GM12878 (cell line): ENCODE results near the gene LMLN. TPM values are rescaled to one million over a fixed set of nuclear protein-coding genes. Genes with fewer than 3 reads are reported as not detected.

ENCODE experiments used
- ATAC-seq: fragments of 200-7000 bp; cut with Tn5 transposase; 3 replicates; pipeline ENCODE4 v1.9.1; 2020; ENCODE audit warnings: mild to moderate bottlenecking, moderate library complexity
- BruUV-seq: library from RNA; stranded (reverse); fragments of 400-500 nt; replicated peaks from 2 replicates; lab custom pipeline; 2021; lab: Mats Ljungman, UMichigan
- CTCF ChIA-PET: fragments of 300-600 bp; sonication (Branson Sonifier 250); formaldehyde crosslinking; extraction: SDS; loops from one replicate; lab custom pipeline; 2021; ENCODE audit warnings: inconsistent platforms; lab: Yijun Ruan, JAX
- POLR2A ChIA-PET: fragments of 350-600 bp; formaldehyde crosslinking; extraction: SDS; loops from one replicate; lab custom pipeline; 2021; ENCODE audit warnings: inconsistent platforms; lab: Charles Lee
- RAD21 ChIA-PET: fragments of 300-600 bp; sonication (Branson Sonifier 250); formaldehyde crosslinking; loops from one replicate; lab custom pipeline; 2023; ENCODE audit warnings: antibody characterized with exemption; ENCODE audit not compliant: unreplicated experiment; lab: Charles Lee
- SMC1A ChIA-PET: fragments of 300-600 bp; sonication (Branson Sonifier 250); formaldehyde crosslinking; loops from one replicate; lab custom pipeline; 2023; ENCODE audit not compliant: unreplicated experiment, uncharacterized antibody; lab: Charles Lee
- DNase-seq: peaks from one replicate; pipeline ENCODE4 v3.0.0-alpha.2; 2011; ENCODE audit warnings: low read depth, low spot score
- FAIRE-seq: peaks from 3 replicates; lab custom pipeline; 2011; peaks lifted over from hg19 to GRCh38; lab: Jason Lieb, UNC
- H2AFZ ChIP-seq: 2 replicates; pipeline ENCODE4 v1.6.0; 2011; ENCODE audit warnings: low read depth, low read length, control low read depth; ENCODE audit not compliant: control insufficient read depth
- H3K27ac ChIP-seq: 2 replicates; pipeline ENCODE4 v1.5.1; 2011; ENCODE audit warnings: control low read depth; ENCODE audit not compliant: control insufficient read depth, insufficient read depth
- H3K27me3 ChIP-seq, 2 experiments: replicated peaks in 1 of 2; 2 replicates each; pipeline versions ENCODE4 v1.6.0 to v1.6.1; 2011; ENCODE audit warnings: low read length in 1 of 2; ENCODE audit not compliant: control insufficient read depth in 2 of 2, insufficient read depth in 2 of 2
- H3K36me3 ChIP-seq, 2 experiments: 2 replicates each; pipeline ENCODE4 v1.5.1; 2011; ENCODE audit warnings: low read length in 1 of 2; ENCODE audit not compliant: control insufficient read depth in 2 of 2, insufficient read depth in 2 of 2
- H3K4me1 ChIP-seq: 2 replicates; pipeline ENCODE4 v1.6.1; 2011; ENCODE audit warnings: mild to moderate bottlenecking, low read length, moderate library complexity, mixed read lengths; ENCODE audit not compliant: control insufficient read depth, insufficient read depth
- H3K4me2 ChIP-seq: 2 replicates; pipeline ENCODE4 v1.6.0; 2011; ENCODE audit warnings: control low read depth; ENCODE audit not compliant: control insufficient read depth, insufficient read depth
- H3K4me3 ChIP-seq: fragments of 200-600 bp; sonication (generic); 2 replicates; pipeline ENCODE4 v1.5.1; 2016
- H3K79me2 ChIP-seq: 2 replicates; pipeline ENCODE4 v1.6.0; 2011; ENCODE audit warnings: low read length; ENCODE audit not compliant: control insufficient read depth, insufficient read depth
- H3K9ac ChIP-seq: 2 replicates; pipeline ENCODE4 v1.8.0; 2011; ENCODE audit warnings: low read length, control low read depth, mixed read lengths; ENCODE audit not compliant: control insufficient read depth, insufficient read depth
- H3K9me3 ChIP-seq: replicated peaks from 3 replicates; pipeline ENCODE4 v1.5.1; 2011; ENCODE audit warnings: mild to moderate bottlenecking, low read length; ENCODE audit not compliant: control insufficient read depth, insufficient read depth
- H4K20me1 ChIP-seq: 2 replicates; pipeline ENCODE4 v1.6.0; 2011; ENCODE audit not compliant: control insufficient read depth, insufficient read depth
- CBX3 ChIP-seq: fragments of 200-600 bp; sonication (generic); IDR thresholded peaks from 2 replicates; pipeline ENCODE4 v1.6.1; 2016; ENCODE audit warnings: low read depth, borderline replicate concordance
- CREB1 ChIP-seq: IDR thresholded peaks from 2 replicates; pipeline ENCODE4 v1.6.1; 2012; ENCODE audit warnings: low read depth, mild to moderate bottlenecking, inconsistent platforms
- EP300 ChIP-seq, 2 experiments: fragments of 150-350 bp in 1 of 2; IDR thresholded peaks; 2 replicates each; pipeline ENCODE4 v1.6.1; 2011 to 2012; ENCODE audit warnings: low read depth in 2 of 2, low read length in 2 of 2, borderline replicate concordance in 1 of 2, improper control_type of control experiment in 1 of 2, inconsistent platforms in 1 of 2; ENCODE audit not compliant: control insufficient read depth in 1 of 2
- ESRRA ChIP-seq: IDR thresholded peaks from 2 replicates; pipeline ENCODE4 v1.6.1; 2012; ENCODE audit warnings: mild to moderate bottlenecking, low read length, improper control_type of control experiment
- NR2C2 ChIP-seq: IDR thresholded peaks from 2 replicates; pipeline ENCODE4 v1.6.1; 2011; ENCODE audit warnings: borderline replicate concordance, low read depth; ENCODE audit not compliant: control insufficient read depth, insufficient read length
- SIN3A ChIP-seq: IDR thresholded peaks from 2 replicates; pipeline ENCODE4 v1.6.1; 2012; ENCODE audit warnings: low read depth, low read length, improper control_type of control experiment
- TAF1 ChIP-seq: IDR thresholded peaks from 2 replicates; pipeline ENCODE4 v1.6.1; 2011; ENCODE audit warnings: mild to moderate bottlenecking, low read depth, low read length, borderline replicate concordance
- ZBED1 ChIP-seq: IDR thresholded peaks from 2 replicates; pipeline ENCODE4 v1.6.1; 2016; ENCODE audit warnings: borderline replicate concordance
- ZNF217 ChIP-seq: fragments of 450-650 bp; IDR thresholded peaks from 2 replicates; pipeline ENCODE4 v1.6.1; 2017; ENCODE audit warnings: antibody characterized with exemption, mild to moderate bottlenecking
- WGBS: methylation state at CpG from one replicate; pipeline ENCODE4 v1.1.6; 2016; ENCODE audit warnings: low lambda C conversion rate; ENCODE audit not compliant: insufficient replicate concordance, insufficient coverage; ENCODE audit errors: missing lambda C conversion rate; 5-methylcytosine and 5-hydroxymethylcytosine counted together
- in situ Hi-C: fragments of 300-500 bp; cut with MboI; formaldehyde crosslinking; loops from 9 replicates; pipeline ENCODE4 v1.14.3; 2018; ENCODE audit warnings: mixed read lengths
- intact Hi-C: fragments of 100-400 bp; cut with micrococcal nuclease; formaldehyde crosslinking; loops from one replicate; pipeline ENCODE4 v1.14.2; 2022; ENCODE audit not compliant: unreplicated experiment
- polyA plus RNA-seq, 11 experiments: library from polyadenylated mRNA; depleted of rRNA in 4 of 11; unstranded in 6 of 11; stranded (reverse) in 5 of 11; fragments of >200 nt; fragmentation: Nextera tagmentation in 4 of 11; fragmentation: Illumina TruSeq in 1 of 11; extraction: Ambion mirVana in 4 of 11; extraction: Trizol in 1 of 11; gene quantifications; 1 replicate in 1 of 11; 2 replicates in 10 of 11; pipeline versions ENCODE4 v1.2.1 to v1.2.3, GENCODE V29; 2011 to 2016; ENCODE audit warnings: inconsistent platforms in 2 of 11, missing spikeins in 2 of 11, low read depth in 1 of 11
- total RNA-seq, 4 experiments: library from RNA; depleted of rRNA in 3 of 4; stranded (reverse); fragments of >200 nt in 3 of 4; fragmentation: Illumina TruSeq in 1 of 4; extraction: Trizol in 1 of 4; gene quantifications; 2 replicates each; pipeline versions ENCODE4 v1.2.1 to v1.2.3, GENCODE V29; 2013 to 2021
- TF ChIP-seq, protein P1 (sequence below): IDR thresholded peaks from 2 replicates; pipeline ENCODE4 v1.6.1; 2011; ENCODE audit warnings: borderline replicate concordance, low read depth, mild to moderate bottlenecking, moderate library complexity, mixed read lengths, low read length; ENCODE audit not compliant: insufficient read depth; ENCODE audit errors: extremely low read length
- TF ChIP-seq, protein P2 (sequence below): IDR thresholded peaks from 2 replicates; pipeline ENCODE4 v1.6.1; 2011; ENCODE audit warnings: mild to moderate bottlenecking, low read depth, low read length, moderate library complexity; ENCODE audit not compliant: insufficient replicate concordance
- TF ChIP-seq, protein P3 (sequence below): fragments of 450-650 bp; IDR thresholded peaks from 2 replicates; pipeline ENCODE4 v1.6.1; 2017; ENCODE audit warnings: mild to moderate bottlenecking, moderate library complexity
- TF ChIP-seq, protein P4 (sequence below): fragments of 450-650 bp; IDR thresholded peaks from 2 replicates; pipeline ENCODE4 v1.6.1; 2017; ENCODE audit warnings: mild to moderate bottlenecking, moderate library complexity

The LMLN gene
- total and polyA plus RNA-seq, 10 of the 15 experiments (the other 5 are each of a cell fraction or from before 2014, with no cell fraction given): 0.02 to 1.7 (median 0.81) TPM

DNA sequence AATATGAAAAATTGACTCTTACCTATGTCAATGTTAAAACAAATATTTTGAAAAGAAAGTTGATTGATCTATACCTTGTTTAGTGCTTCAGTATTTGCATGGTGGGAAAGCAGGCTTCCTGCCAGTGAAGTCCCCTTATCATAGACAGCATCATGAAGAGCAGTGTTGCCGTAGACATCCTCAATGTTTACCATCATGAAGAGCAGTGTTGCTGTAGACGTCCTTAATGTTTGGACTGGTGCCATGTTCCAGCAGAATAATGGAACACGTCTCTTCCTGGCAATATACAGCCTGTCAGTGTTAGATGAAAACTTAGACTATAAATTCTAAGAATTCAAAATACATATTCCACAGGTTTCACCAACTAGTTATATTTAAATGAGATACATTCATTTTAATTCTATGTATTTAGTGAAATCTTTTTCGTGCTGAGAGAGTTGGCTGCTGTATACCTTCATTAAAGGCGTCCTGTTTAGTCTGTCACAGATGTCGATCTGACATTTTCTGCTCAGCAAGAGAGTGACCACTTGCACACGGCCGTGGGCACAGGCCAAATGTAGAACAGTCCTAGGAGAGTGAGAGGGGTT is 116.8 kb downstream of the LMLN start:
- H3K4me3 ChIP-seq: no peak overlapping the region
- no peaks in the 10 kb centered on the region for H4K20me1 ChIP-seq
- H3K4me2 ChIP-seq: no peak overlapping the region
- H3K4me1 ChIP-seq: no peaks in the 10 kb centered on the region; the same call in 1 of the 2 replicates
- ATAC-seq (no peak), FAIRE-seq (no peak), DNase-seq (no peak)
- peaks cover 2% of the 10 kb centered on the region; the same call in 2 of the 3 replicates for H3K9me3 ChIP-seq
- no peak overlapping the region for H3K9ac ChIP-seq
- 50% methylated on average over 8 of the region's 8 CpGs for WGBS
- H2AFZ ChIP-seq: no peak overlapping the region
- RAD21 ChIA-PET: no interaction called here
- H3K27ac ChIP-seq: no peak overlapping the region
- BruUV-seq: no TSS peak
- POLR2A ChIA-PET: no interaction called here
- in situ Hi-C loops: no loop called here
- intact Hi-C loops: no loop called here
- no peaks in the 10 kb centered on the region for H3K79me2 ChIP-seq
- no peaks in the 10 kb centered on the region for H3K36me3 ChIP-seq
- SMC1A ChIA-PET: interaction anchor here (0.9 kb wide), 1 partner anchor 161 kb away, joined by 3 read pairs; no protein-coding TSS in a partner anchor
- CTCF ChIA-PET: interaction anchor here (1.5 kb wide), 1 partner anchor 10 kb away, joined by 5 read pairs; no protein-coding TSS in a partner anchor
- peaks cover 3 to 11% of the 10 kb centered on the region in 2 experiments; a peak in 3 of 4 replicates for H3K27me3 ChIP-seq
- TF ChIP-seq ZBED1: no peak
- TF ChIP-seq, protein P1, sequence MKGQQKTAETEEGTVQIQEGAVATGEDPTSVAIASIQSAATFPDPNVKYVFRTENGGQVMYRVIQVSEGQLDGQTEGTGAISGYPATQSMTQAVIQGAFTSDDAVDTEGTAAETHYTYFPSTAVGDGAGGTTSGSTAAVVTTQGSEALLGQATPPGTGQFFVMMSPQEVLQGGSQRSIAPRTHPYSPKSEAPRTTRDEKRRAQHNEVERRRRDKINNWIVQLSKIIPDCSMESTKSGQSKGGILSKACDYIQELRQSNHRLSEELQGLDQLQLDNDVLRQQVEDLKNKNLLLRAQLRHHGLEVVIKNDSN: no peak
- TF ChIP-seq, protein P2, sequence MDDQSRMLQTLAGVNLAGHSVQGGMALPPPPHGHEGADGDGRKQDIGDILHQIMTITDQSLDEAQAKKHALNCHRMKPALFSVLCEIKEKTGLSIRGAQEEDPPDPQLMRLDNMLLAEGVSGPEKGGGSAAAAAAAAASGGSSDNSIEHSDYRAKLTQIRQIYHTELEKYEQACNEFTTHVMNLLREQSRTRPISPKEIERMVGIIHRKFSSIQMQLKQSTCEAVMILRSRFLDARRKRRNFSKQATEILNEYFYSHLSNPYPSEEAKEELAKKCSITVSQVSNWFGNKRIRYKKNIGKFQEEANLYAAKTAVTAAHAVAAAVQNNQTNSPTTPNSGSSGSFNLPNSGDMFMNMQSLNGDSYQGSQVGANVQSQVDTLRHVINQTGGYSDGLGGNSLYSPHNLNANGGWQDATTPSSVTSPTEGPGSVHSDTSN: no peak
- TF ChIP-seq, protein P3, sequence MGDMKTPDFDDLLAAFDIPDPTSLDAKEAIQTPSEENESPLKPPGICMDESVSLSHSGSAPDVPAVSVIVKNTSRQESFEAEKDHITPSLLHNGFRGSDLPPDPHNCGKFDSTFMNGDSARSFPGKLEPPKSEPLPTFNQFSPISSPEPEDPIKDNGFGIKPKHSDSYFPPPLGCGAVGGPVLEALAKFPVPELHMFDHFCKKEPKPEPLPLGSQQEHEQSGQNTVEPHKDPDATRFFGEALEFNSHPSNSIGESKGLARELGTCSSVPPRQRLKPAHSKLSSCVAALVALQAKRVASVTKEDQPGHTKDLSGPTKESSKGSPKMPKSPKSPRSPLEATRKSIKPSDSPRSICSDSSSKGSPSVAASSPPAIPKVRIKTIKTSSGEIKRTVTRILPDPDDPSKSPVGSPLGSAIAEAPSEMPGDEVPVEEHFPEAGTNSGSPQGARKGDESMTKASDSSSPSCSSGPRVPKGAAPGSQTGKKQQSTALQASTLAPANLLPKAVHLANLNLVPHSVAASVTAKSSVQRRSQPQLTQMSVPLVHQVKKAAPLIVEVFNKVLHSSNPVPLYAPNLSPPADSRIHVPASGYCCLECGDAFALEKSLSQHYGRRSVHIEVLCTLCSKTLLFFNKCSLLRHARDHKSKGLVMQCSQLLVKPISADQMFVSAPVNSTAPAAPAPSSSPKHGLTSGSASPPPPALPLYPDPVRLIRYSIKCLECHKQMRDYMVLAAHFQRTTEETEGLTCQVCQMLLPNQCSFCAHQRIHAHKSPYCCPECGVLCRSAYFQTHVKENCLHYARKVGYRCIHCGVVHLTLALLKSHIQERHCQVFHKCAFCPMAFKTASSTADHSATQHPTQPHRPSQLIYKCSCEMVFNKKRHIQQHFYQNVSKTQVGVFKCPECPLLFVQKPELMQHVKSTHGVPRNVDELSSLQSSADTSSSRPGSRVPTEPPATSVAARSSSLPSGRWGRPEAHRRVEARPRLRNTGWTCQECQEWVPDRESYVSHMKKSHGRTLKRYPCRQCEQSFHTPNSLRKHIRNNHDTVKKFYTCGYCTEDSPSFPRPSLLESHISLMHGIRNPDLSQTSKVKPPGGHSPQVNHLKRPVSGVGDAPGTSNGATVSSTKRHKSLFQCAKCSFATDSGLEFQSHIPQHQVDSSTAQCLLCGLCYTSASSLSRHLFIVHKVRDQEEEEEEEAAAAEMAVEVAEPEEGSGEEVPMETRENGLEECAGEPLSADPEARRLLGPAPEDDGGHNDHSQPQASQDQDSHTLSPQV: no peak
- no peak for TF ChIP-seq ESRRA
- TF ChIP-seq NR2C2: no peak
- no peak for TF ChIP-seq ZNF217
- no peak for TF ChIP-seq CBX3
- TF ChIP-seq CREB1: no peak
- TF ChIP-seq SIN3A: no peak
- TF ChIP-seq, protein P4, sequence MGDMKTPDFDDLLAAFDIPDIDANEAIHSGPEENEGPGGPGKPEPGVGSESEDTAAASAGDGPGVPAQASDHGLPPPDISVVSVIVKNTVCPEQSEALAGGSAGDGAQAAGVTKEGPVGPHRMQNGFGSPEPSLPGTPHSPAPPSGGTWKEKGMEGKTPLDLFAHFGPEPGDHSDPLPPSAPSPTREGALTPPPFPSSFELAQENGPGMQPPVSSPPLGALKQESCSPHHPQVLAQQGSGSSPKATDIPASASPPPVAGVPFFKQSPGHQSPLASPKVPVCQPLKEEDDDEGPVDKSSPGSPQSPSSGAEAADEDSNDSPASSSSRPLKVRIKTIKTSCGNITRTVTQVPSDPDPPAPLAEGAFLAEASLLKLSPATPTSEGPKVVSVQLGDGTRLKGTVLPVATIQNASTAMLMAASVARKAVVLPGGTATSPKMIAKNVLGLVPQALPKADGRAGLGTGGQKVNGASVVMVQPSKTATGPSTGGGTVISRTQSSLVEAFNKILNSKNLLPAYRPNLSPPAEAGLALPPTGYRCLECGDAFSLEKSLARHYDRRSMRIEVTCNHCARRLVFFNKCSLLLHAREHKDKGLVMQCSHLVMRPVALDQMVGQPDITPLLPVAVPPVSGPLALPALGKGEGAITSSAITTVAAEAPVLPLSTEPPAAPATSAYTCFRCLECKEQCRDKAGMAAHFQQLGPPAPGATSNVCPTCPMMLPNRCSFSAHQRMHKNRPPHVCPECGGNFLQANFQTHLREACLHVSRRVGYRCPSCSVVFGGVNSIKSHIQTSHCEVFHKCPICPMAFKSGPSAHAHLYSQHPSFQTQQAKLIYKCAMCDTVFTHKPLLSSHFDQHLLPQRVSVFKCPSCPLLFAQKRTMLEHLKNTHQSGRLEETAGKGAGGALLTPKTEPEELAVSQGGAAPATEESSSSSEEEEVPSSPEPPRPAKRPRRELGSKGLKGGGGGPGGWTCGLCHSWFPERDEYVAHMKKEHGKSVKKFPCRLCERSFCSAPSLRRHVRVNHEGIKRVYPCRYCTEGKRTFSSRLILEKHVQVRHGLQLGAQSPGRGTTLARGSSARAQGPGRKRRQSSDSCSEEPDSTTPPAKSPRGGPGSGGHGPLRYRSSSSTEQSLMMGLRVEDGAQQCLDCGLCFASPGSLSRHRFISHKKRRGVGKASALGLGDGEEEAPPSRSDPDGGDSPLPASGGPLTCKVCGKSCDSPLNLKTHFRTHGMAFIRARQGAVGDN: no peak
- no peak for TF ChIP-seq TAF1
- no peak for TF ChIP-seq EP300 (IDR thresholded peaks at IDR 0.05; ENCODE audit: borderline replicate concordance in 1 of 2, control insufficient read depth in 1 of 2, low read depth in 2 of 2, low read length in 2 of 2)
